ENCODE results near the gene DSG3. TPM values are rescaled to one million over a fixed set of nuclear protein-coding genes. Genes with fewer than 3 reads are reported as not detected.

Gene DSG3
- total RNA-seq, 1 donor from 2014 or later: not detected

- H3K9me3 Mint-ChIP-seq: no peaks in the 10 kb centered on the region
- H3K36me3 ChIP-seq: no peaks in the 10 kb centered on the region
- H3K9me3 ChIP-seq (ENCODE audit: low read depth): no peaks in the 10 kb centered on the region
- H3K27me3 Mint-ChIP-seq (ENCODE audit: insufficient read depth, low read depth): peaks cover 2% of the 10 kb centered on the region
- H3K27ac Mint-ChIP-seq: no peak overlapping the region
- H3K27me3 ChIP-seq: no peaks in the 10 kb centered on the region
- no peaks in the 10 kb centered on the region for H3K4me1 Mint-ChIP-seq
- H3F3A ChIP-seq (ENCODE audit: low read depth): no peaks in the 10 kb centered on the region
- no peak overlapping the region for H3K9ac ChIP-seq
- no peaks in the 10 kb centered on the region for H4K20me1 ChIP-seq (ENCODE audit: low read depth)
- no peak for DNase-seq (ENCODE audit: low spot score)
- no peak overlapping the region for H3K27ac ChIP-seq
- H3K36me3 Mint-ChIP-seq: no peaks in the 10 kb centered on the region
- no peak overlapping the region for H2AFZ ChIP-seq (replicated peaks)
- no peak overlapping the region for H3K4me2 ChIP-seq
- no peak overlapping the region for H3K4me3 Mint-ChIP-seq
- TF ChIP-seq EZH2phosphoT487 (IDR thresholded peaks at IDR 0.05): no peak
- TF ChIP-seq EZH2 (IDR thresholded peaks at IDR 0.05): no peak
- TF ChIP-seq CTCF (IDR thresholded peaks at IDR 0.05): no peak
- no peak overlapping the region for H3K4me3 ChIP-seq
- no peaks in the 10 kb centered on the region for H3K79me2 ChIP-seq (ENCODE audit: low read depth)
- no peaks in the 10 kb centered on the region for H3K4me1 ChIP-seq
Observed at GRCh38 chr18:31426021-31426420, 21.5 kb upstream of the DSG3 start.

GRCh38 chr18:31426871-31427406 lies 20.6 kb upstream of the DSG3 start:
- Mint-ChIP-seq H3K36me3 (no peaks in the 10 kb centered on the region), H3K27me3 (ENCODE audit: insufficient read depth, low read depth) (peaks cover 2% of the 10 kb centered on the region), H3K9me3 (no peaks in the 10 kb centered on the region), H3K4me1 (no peaks in the 10 kb centered on the region), H3K27ac (no peak overlapping the region), H3K4me3 (no peak overlapping the region)
- Histone ChIP-seq H3K27me3 (no peaks in the 10 kb centered on the region), H3K79me2 (ENCODE audit: low read depth) (no peaks in the 10 kb centered on the region), H3K9ac (no peak overlapping the region), H3K4me1 (no peaks in the 10 kb centered on the region), H3K27ac (no peak overlapping the region), H3K36me3 (no peaks in the 10 kb centered on the region), H3K4me2 (no peak overlapping the region), H3K9me3 (ENCODE audit: low read depth) (no peaks in the 10 kb centered on the region), H3F3A (ENCODE audit: low read depth) (no peaks in the 10 kb centered on the region), H2AFZ (replicated peaks) (peak overlapping the region; percentile 61), H3K4me3 (no peak overlapping the region), H4K20me1 (ENCODE audit: low read depth) (no peaks in the 10 kb centered on the region)
- DNase-seq (ENCODE audit: low spot score): no peak
- TF ChIP-seq EZH2phosphoT487 (IDR thresholded peaks at IDR 0.05) (no peak), CTCF (IDR thresholded peaks at IDR 0.05) (no peak), EZH2 (IDR thresholded peaks at IDR 0.05) (no peak)

GRCh38 chr18:31428211-31428610 lies 19.3 kb upstream of the DSG3 start:
- H3K9ac ChIP-seq: no peak overlapping the region
- H3K36me3 Mint-ChIP-seq: no peaks in the 10 kb centered on the region
- no peaks in the 10 kb centered on the region for H3K4me1 ChIP-seq
- H3K4me2 ChIP-seq: no peak overlapping the region
- H3K27ac ChIP-seq: no peak overlapping the region
- no peak for DNase-seq (ENCODE audit: low spot score)
- TF ChIP-seq EZH2 (IDR thresholded peaks at IDR 0.05) (no peak), EZH2phosphoT487 (IDR thresholded peaks at IDR 0.05) (no peak), CTCF (IDR thresholded peaks at IDR 0.05) (no peak)
- H3K4me3 ChIP-seq: no peak overlapping the region
- H2AFZ ChIP-seq (replicated peaks): no peak overlapping the region
- H3K27me3 ChIP-seq: no peaks in the 10 kb centered on the region
- no peak overlapping the region for H3K4me3 Mint-ChIP-seq
- peaks cover 4% of the 10 kb centered on the region for H3K9me3 Mint-ChIP-seq
- H3K9me3 ChIP-seq (ENCODE audit: low read depth): no peaks in the 10 kb centered on the region
- no peaks in the 10 kb centered on the region for H4K20me1 ChIP-seq (ENCODE audit: low read depth)
- no peaks in the 10 kb centered on the region for H3K36me3 ChIP-seq
- peaks cover 2% of the 10 kb centered on the region for H3K27me3 Mint-ChIP-seq (ENCODE audit: insufficient read depth, low read depth)
- no peaks in the 10 kb centered on the region for H3F3A ChIP-seq (ENCODE audit: low read depth)
- no peaks in the 10 kb centered on the region for H3K4me1 Mint-ChIP-seq
- H3K27ac Mint-ChIP-seq: no peak overlapping the region
- H3K79me2 ChIP-seq (ENCODE audit: low read depth): no peaks in the 10 kb centered on the region

Measured in neural progenitor cell (in vitro differentiated cells).